Measurements from ENCODE around the gene AHSP. TPM values are rescaled to one million over a fixed set of nuclear protein-coding genes. Genes with fewer than 3 reads are reported as not detected.

The AHSP gene
- total and polyA plus RNA-seq, 2 donors (not counting 1 experiment from before 2014, with no cell fraction given) = not detected

DNA sequence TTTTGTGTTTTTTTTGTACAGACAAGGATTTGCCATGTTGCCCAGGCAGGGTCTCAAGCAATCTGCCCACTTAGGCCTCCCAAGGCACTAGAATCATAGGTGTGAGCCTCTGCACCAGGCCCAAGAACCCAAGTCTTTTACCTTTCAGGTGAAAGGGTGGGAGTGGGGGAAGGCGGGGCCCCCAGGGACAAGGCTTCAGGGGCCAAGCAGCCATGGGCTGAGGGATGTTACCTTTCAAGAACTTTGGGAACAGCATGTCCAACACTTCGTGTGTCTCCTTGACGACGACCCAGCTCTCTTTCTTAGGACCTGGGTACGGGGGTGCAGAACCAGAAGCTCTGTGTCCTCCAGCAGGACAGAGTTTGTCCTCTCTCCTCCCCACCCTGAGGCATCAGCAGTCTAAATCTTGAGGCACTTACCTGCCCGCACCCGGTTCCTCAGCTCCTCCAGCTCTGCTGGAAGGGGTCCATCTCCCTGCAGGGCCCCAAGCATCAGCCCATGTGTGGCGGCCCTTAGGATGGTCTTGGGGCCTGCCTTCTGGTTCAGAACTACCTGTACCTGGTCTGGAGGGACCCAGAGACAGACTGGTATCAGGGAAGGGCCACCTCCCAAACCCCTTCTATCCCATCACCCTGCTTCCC is 35.8 kb upstream of the AHSP start:
- H3K27ac ChIP-seq (ENCODE audit: low read length in 2 of 2) = no peak overlapping the region

More for the DNA sequence above, 35.8 kb upstream of the AHSP start:
- H3K27me3 Mint-ChIP-seq = no peaks in the 10 kb centered on the region
- H3K9me3 Mint-ChIP-seq (ENCODE audit: insufficient read depth) = no peaks in the 10 kb centered on the region
- DNase-seq (no peak), ATAC-seq (ENCODE audit: low read depth) (no peak)
- Histone ChIP-seq H4K20me1 (ENCODE audit: control insufficient read depth, insufficient read depth, low read length, poor library complexity, severe bottlenecking) (peaks cover 6% of the 10 kb centered on the region), H3K9me3 (ENCODE audit: control extremely low read depth in 1 of 3, control insufficient read depth in 2 of 3, insufficient read depth in 1 of 3, low read length in 2 of 3) (peaks cover 0 to 5% (median 0%) of the 10 kb centered on the region in 3 donors), H3K27me3 (replicated peaks in 1 of 4; ENCODE audit: control extremely low read depth in 1 of 4, control insufficient read depth in 3 of 4, insufficient read depth in 4 of 4, low read length in 3 of 4) (no peaks in the 10 kb centered on the region), H3K9ac (ENCODE audit: low read length) (no peak overlapping the region), H3K79me2 (ENCODE audit: control insufficient read depth, insufficient read depth, low read length) (no peaks in the 10 kb centered on the region), H3K4me3 (ENCODE audit: control extremely low read depth in 1 of 5, extremely low read depth in 1 of 5, insufficient read depth in 1 of 5, low read depth in 2 of 5, low read length in 4 of 5) (no peak overlapping the region), H3K36me3 (replicated peaks in 1 of 2; ENCODE audit: control extremely low read depth in 1 of 2, control insufficient read depth in 1 of 2, extremely low read depth in 1 of 2, insufficient read depth in 2 of 2, low read length in 1 of 2) (peaks cover 0 to 36% of the 10 kb centered on the region in 2 experiments), H3K4me2 (replicated peaks; ENCODE audit: low read depth, low read length, poor library complexity, severe bottlenecking) (no peak overlapping the region), H3K4me1 (ENCODE audit: control insufficient read depth in 2 of 2, insufficient read depth in 2 of 2, low read length in 2 of 2) (peaks cover 10 to 14% of the 10 kb centered on the region in 2 donors), H2AFZ (ENCODE audit: insufficient read depth, low read depth, low read length, poor library complexity, severe bottlenecking) (no peak overlapping the region)
- CTCF ChIA-PET = no interaction called here
- no peak overlapping the region for H3K27ac Mint-ChIP-seq
- TF ChIP-seq EZH2 (IDR thresholded peaks at IDR 0.05; ENCODE audit: borderline replicate concordance, insufficient read depth, low read depth, low read length, poor library complexity, severe bottlenecking) = no peak
- TF ChIP-seq CTCF (IDR thresholded peaks at IDR 0.05) = no peak
- H3K4me3 Mint-ChIP-seq = no peak overlapping the region
- POLR2A ChIA-PET = interaction anchor here (1.5 kb wide), 1 partner anchor 10 kb away, joined by 3 read pairs; no protein-coding TSS in a partner anchor
- peaks cover 12% of the 10 kb centered on the region for H3K4me1 Mint-ChIP-seq
- 100% methylated on average over 7 of the region's 8 CpGs for WGBS (ENCODE audit: insufficient coverage)
- intact Hi-C loops (cut with micrococcal nuclease) = no loop called here

Measured in B cell (primary cell).